NOMO-1 treated with DMSO at 0.1 percent for 48 hours (cell line): ENCODE data around the gene AFAP1.

Experiments
- DNase-seq: peaks from one replicate; lab custom pipeline; 2025; ENCODE audit not compliant: unreplicated experiment; lab: John Stamatoyannopoulos, UW

The AFAP1 gene

DNA sequence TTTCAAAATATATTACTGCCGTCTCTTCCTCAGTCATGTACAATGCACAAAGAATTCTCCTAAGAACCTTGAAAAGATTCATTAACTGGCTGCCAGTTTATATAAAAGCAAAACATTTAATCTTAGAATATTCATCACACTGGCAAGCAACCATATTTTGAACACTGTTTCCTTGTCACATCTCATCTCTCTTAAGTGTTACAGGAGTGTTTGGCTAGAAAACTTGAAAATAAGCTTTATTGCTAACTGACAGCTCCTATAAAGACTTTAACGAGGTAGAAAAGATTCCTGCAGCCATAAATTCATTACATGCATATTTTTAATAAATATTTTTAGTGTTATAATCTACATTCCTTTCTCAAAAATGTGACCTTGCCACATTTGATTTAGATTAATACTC, 149.6 kb downstream of the AFAP1 start:
- DNase-seq = no peak

DNA sequence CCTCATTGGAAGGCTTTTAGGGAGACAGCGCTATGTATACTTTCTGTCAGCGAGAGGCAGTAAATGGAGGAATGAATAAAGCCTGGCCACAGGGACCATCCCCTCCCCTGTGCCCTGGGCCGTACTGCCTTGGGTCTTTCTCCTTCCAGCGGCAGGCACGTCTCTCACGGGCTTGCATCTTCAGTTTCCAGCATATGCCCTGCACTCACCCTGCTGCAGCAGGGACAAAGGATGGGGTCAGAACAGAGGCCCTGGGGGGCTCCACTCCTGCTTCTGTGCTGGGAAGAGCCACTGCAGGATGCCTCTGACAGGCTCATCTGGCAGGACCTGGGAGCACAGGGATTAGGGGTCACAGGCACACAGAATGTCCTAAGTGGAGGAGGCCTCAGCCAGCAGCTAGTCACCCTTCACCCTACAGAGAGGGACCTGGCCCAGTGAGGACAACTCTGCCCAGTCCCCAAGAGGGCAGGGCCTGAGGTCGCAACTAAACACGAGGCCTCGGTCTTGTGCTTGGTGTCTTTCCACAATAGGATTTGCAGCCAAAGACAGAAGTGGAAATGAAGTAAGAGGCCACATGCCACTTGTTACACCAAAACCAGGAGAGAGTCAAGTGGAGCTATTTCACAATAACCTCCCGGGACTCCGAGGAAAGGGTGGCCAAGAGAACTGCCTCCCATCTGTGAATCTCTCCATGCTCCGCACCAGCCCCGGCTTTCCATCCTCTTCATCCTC, 150.8 kb downstream of the AFAP1 start:
- DNase-seq = no peak

DNA sequence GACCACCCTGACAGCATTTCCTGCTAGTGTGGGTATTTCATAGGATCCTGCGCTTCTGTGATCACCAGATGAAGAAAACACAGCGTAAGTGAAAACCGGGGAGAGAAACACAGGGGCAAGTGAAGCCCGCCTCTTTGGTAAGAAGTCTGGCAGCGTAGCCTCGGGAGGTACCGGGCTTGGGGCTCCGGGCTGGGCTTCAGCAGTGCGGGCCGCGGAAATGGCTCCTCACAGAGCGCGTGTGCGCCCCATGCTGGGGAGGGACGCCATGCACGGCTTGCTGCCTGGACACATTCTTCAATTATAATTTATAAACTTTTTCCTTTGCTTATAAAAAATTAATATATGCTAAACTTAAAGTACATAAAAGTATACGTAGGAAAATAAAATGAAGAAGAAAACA, 151.5 kb downstream of the AFAP1 start:
- DNase-seq = no peak

GRCh38 chr4:7787681-7788141, 151.9 kb downstream of the AFAP1 start:
- no peak for DNase-seq

GRCh38 chr4:7787067-7787466, 152.6 kb downstream of the AFAP1 start:
- no peak for DNase-seq

DNA sequence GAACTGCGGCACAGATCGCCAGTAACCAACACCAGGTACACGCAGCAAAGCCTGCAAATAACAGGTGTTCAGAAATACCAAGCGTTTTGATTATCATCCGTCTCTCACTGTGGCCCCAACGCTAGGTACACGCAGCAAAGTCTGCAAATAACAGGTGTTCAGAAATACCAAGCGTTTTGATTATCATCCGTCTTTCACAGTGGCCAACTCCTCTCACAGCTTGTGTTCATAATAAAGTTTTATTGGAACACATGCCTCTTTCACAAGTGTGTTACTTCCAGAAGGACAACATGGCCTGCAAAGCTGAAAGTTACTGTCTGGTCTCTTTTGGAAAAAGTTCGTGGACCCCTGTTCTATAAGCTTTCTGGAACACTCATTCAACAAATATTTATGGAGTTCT, 153.1 kb downstream of the AFAP1 start:
- DNase-seq = no peak

- DNase-seq = no peak
These were observed 153.6 kb downstream of the AFAP1 start for GRCh38 chr4:7786040-7786439.

DNA sequence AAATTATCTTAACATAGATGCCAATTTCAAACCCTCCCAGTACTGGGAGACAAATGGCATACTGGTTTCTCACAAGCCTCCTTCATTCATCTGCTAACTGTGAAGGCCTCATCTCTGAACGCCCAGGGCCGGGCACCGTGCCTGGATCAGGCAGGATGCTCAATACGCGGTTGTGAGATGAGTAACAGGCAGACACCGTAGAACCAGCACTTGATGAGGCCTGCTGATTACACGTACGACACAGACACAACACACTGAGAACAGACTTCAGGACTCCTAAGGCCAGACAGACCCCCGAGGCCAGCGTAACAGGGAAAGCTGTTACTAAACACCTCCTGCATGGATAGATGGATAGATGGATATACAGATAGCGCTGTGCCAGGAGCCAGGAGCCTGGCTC, 154.6 kb downstream of the AFAP1 start:
- no peak for DNase-seq

GRCh38 chr4:7784131-7784870, 155.4 kb downstream of the AFAP1 start:
- DNase-seq = no peak

GRCh38 chr4:7783541-7783940, 156.1 kb downstream of the AFAP1 start:
- no peak for DNase-seq

DNA sequence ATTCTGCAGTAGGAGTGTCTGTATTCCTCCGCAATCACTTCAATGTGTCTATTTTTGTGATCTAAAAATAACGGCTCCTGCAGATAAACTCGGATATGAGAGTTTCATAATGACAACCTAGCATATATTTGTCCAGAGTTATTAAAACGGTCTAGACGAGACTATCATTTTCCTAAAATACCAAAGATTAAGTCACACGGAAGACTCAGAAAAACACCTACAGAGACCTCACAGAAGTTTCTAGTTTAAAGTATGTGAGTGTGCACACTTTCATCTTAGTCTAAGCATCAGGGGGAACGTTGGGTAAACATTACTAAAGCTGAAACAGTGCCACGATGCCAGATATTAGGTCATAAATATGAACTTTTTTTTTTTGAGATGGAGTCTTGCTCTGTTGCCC, 156.9 kb downstream of the AFAP1 start:
- no peak for DNase-seq

- DNase-seq = no peak
These were observed 157.7 kb downstream of the AFAP1 start for GRCh38 chr4:7781993-7782392.

GRCh38 chr4:7781366-7781765, 158.3 kb downstream of the AFAP1 start:
- no peak for DNase-seq

DNA sequence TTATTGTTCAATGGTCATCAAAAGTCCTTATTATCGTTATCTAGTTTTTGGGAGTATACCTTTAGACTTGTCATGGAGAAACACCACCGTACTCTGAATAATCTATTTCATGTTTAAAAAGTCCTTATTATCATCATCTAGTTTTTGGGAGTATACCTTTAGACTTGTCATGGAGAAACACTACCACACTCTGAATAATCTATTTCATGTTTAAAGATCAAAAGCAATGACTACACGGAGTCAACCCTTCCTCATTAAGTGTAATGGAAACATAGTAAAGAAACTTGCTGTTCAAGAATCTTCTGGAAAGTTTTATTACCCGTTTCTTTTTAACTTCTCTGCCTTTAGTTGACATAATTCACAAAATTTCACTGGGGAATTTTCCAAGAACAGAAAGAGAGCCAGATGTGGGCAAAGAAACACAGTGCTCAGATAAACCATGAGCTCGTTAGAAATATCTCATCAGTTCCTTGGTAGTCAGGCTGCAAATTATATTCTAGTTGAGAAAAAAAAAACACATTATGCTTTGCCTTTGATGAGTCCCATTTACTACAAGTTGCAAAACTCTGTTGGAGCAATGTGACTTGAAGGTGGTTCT, 158.8 kb downstream of the AFAP1 start:
- DNase-seq = no peak

GRCh38 chr4:7779432-7779768, 160.3 kb downstream of the AFAP1 start:
- DNase-seq = no peak

GRCh38 chr4:7778510-7779431, 160.9 kb downstream of the AFAP1 start:
- DNase-seq = no peak

DNA sequence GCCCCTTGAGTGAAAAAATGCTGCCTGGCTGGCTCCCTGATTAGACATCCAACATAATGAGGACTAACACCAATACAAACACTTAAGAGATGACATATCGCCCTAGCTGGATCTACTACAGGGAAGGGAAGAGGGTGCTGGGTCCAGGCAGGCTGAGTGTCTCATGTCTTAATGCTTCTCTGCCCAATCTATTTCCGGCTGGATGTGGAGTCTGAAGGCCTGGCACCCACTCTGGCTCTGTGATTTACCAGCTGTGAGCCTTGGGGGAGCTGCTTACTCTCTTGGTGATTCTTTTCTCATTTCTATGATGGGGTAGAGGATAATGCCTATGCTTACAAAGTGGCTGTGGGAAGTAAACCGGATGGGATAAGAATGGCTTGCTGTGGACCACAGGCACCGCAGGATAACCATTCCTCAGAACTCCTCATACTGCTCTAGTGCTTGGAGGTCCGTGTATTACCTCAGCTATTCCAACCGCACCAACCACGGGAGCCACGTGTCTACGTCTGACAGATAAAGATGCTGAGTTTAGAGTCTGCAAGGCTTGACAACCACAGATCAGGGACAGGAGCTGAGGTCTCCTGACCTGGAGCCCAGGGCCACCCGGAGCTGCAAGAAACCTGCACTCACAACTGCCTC, 161.7 kb downstream of the AFAP1 start:
- DNase-seq = no peak

GRCh38 chr4:7777017-7777710, 162.5 kb downstream of the AFAP1 start:
- DNase-seq = no peak

GRCh38 chr4:7775396-7775795, 164.3 kb downstream of the AFAP1 start:
- DNase-seq = no peak
